Putamen (tissue), 1 donor: ENCODE measurements around the gene RNF187.

Experiments
- DNase-seq: peaks from one replicate; pipeline ENCODE4 v3.0.0-alpha.2; 2016; ENCODE audit warnings: low spot score

The RNF187 gene

GRCh38 chr1:228487336-228488124 lies at the start of gene RNF187:
TSS of gene RNF187 (plus strand) at chr1:228487382.
- DNase-seq = peak; percentile 43

GRCh38 chr1:228437424-228437962 lies 49.7 kb upstream of the RNF187 start:
- DNase-seq = no peak

- no peak for DNase-seq
These were observed 48.9 kb upstream of the RNF187 start for GRCh38 chr1:228438266-228438665.

GRCh38 chr1:228440761-228441500 lies 46.3 kb upstream of the RNF187 start:
- no peak for DNase-seq

GRCh38 chr1:228443395-228443794 lies 43.8 kb upstream of the RNF187 start:
- DNase-seq = no peak

GRCh38 chr1:228445490-228445842 lies 41.7 kb upstream of the RNF187 start:
- DNase-seq = no peak

GRCh38 chr1:228445843-228446650 lies 41.1 kb upstream of the RNF187 start:
- DNase-seq = peak; percentile 58

- no peak for DNase-seq
These were observed 40.3 kb upstream of the RNF187 start for GRCh38 chr1:228446852-228447251.

- no peak for DNase-seq
These were observed 38.8 kb upstream of the RNF187 start for GRCh38 chr1:228448372-228448771.

GRCh38 chr1:228450200-228450599 lies 37.0 kb upstream of the RNF187 start:
- no peak for DNase-seq

GRCh38 chr1:228452194-228453021 lies 34.8 kb upstream of the RNF187 start:
- DNase-seq = no peak

- no peak for DNase-seq
These were observed 34.1 kb upstream of the RNF187 start for GRCh38 chr1:228453022-228453560.

GRCh38 chr1:228453614-228454013 lies 33.6 kb upstream of the RNF187 start:
- DNase-seq = no peak

- DNase-seq = no peak
These were observed 32.9 kb upstream of the RNF187 start for GRCh38 chr1:228454238-228454637.

- DNase-seq = no peak
These were observed 31.5 kb upstream of the RNF187 start for GRCh38 chr1:228455715-228456114.

- DNase-seq = no peak
These were observed 30.7 kb upstream of the RNF187 start for GRCh38 chr1:228456252-228457016.

- DNase-seq = peak; percentile 7
These were observed 30.2 kb upstream of the RNF187 start for GRCh38 chr1:228457017-228457395.

- peak; percentile 95 for DNase-seq
These were observed 29.6 kb upstream of the RNF187 start for GRCh38 chr1:228457396-228458176.
